HAP-1 (cell line): ENCODE data around the gene MGAT4A.
"Not testable (repeated sequence)": the region's sequence is repeated elsewhere in the genome, so short reads cannot be mapped to it uniquely, and the experiment has no call there.

ENCODE experiments used
- DNase-seq, 2 experiments: peaks; one replicate each; pipeline ENCODE4 v3.0.0-alpha.2; 2016 to 2020; ENCODE audit warnings: low spot score in 2 of 2
- H3K27me3 ChIP-seq: fragments of 250-450 bp; sonication (Bioruptor Pico); 2 replicates; pipeline ENCODE4 v1.5.1; 2020; ENCODE audit warnings: low read depth, mild to moderate bottlenecking, moderate library complexity
- H3K36me3 ChIP-seq: fragments of 250-450 bp; sonication (Bioruptor Pico); replicated peaks from 2 replicates; pipeline ENCODE4 v1.5.1; 2020; ENCODE audit warnings: mild to moderate bottlenecking
- H3K4me1 ChIP-seq: fragments of 250-450 bp; sonication (Bioruptor Pico); 2 replicates; pipeline ENCODE4 v1.5.1; 2020; ENCODE audit warnings: mild to moderate bottlenecking
- H3K4me3 ChIP-seq: fragments of 250-450 bp; sonication (Bioruptor Pico); 2 replicates; pipeline ENCODE4 v1.5.1; 2020; ENCODE audit warnings: mild to moderate bottlenecking, moderate library complexity
- H3K9me3 ChIP-seq: fragments of 250-450 bp; sonication (Bioruptor Pico); 2 replicates; pipeline ENCODE4 v1.5.1; 2020; ENCODE audit warnings: mild to moderate bottlenecking, moderate library complexity
- in situ Hi-C: fragments of 300-500 bp; cut with MboI; formaldehyde crosslinking; loops from 3 replicates; pipeline ENCODE4 v1.14.3; 2020; ENCODE audit warnings: low sequenced_read_pairs, inconsistent platforms, mixed read lengths

MGAT4A gene

DNA sequence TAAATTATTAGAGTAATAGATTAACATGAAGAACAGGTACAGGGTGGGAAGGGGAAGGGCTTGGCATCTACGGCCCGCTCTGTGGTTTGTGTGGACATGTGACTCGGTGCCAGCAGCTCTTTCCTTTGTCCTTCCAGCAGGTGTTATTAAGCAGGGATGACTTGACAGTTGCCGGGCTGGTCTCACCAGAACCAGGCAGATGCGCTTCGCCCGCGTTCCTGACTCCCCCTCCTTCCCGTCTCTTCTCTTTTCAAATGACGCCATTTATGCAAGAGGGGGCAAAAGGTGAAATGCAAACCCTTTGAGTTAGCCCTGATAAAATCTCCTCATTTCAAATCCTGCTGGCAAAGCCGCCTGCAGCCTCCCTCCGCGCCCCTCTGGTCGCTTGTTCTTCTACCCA, 38.9 kb upstream of the MGAT4A start:
- no peak for DNase-seq
- no peaks in the 10 kb centered on the region for H3K36me3 ChIP-seq
- in situ Hi-C loops: no loop called here
- H3K27me3 ChIP-seq: no peaks in the 10 kb centered on the region
- H3K9me3 ChIP-seq: no peaks in the 10 kb centered on the region
- H3K4me3 ChIP-seq: no peak overlapping the region
- H3K4me1 ChIP-seq: no peaks in the 10 kb centered on the region

- no peaks in the 10 kb centered on the region for H3K9me3 ChIP-seq
- no peaks in the 10 kb centered on the region for H3K36me3 ChIP-seq
- no peaks in the 10 kb centered on the region for H3K4me1 ChIP-seq
- H3K27me3 ChIP-seq: no peaks in the 10 kb centered on the region
- no peak for DNase-seq
- H3K4me3 ChIP-seq: no peak overlapping the region
- in situ Hi-C loops: no loop called here
These were observed 38.2 kb upstream of the MGAT4A start for GRCh38 chr2:98769114-98769476.

DNA sequence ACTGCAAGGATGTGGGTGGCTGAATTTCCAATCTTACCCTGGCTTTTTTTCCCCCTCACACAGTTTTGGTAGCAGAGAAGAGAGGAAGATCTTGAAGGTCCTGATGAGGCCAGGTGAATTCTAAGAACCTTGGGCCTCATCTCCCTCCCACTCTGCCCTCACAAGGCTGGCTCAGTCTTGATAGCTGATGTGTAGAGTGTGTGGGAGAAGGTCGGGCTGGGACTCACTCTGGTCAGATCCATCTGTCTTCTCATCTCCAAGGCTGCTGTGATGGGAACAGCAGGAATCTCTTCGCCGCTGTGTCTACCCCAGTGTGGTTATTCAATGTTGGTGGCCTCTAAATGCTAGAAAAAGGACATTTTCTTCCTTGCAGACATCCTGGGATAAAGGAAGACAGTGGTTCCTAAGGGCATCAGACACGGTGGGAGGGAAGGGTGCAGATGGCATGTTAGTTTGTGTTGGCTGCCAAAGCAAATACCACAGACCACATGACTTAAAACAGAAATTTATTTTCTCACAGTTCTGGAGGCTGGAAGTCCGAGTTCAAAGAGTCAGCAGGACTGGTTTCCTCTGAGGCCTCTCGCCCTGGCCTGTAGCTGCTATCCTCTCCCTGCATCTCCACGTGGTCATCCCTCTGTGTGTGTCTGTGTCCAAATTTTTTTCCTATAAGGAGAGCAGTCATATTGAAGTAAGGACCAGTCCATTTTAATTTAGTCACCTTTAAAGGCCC, 37.6 kb upstream of the MGAT4A start:
- H3K36me3 ChIP-seq: no peaks in the 10 kb centered on the region
- no peaks in the 10 kb centered on the region for H3K27me3 ChIP-seq
- no peaks in the 10 kb centered on the region for H3K9me3 ChIP-seq
- H3K4me1 ChIP-seq: no peaks in the 10 kb centered on the region
- H3K4me3 ChIP-seq: no peak overlapping the region
- DNase-seq: no peak
- in situ Hi-C loops: no loop called here

- no peaks in the 10 kb centered on the region for H3K4me1 ChIP-seq
These were observed 33.6 kb upstream of the MGAT4A start for GRCh38 chr2:98764499-98764898.

GRCh38 chr2:98763209-98763951, 32.4 kb upstream of the MGAT4A start:
- in situ Hi-C loops: no loop called here
- no peaks in the 10 kb centered on the region for H3K36me3 ChIP-seq

More at GRCh38 chr2:98764499-98764898, 33.6 kb upstream of the MGAT4A start:
- DNase-seq: no peak
- in situ Hi-C loops: no loop called here
- H3K27me3 ChIP-seq: no peaks in the 10 kb centered on the region
- H3K4me3 ChIP-seq: no peak overlapping the region
- H3K9me3 ChIP-seq: no peaks in the 10 kb centered on the region
- H3K36me3 ChIP-seq: no peaks in the 10 kb centered on the region

GRCh38 chr2:98761909-98762308, 31.0 kb upstream of the MGAT4A start:
- no peak overlapping the region for H3K4me3 ChIP-seq
- DNase-seq: no peak
- H3K27me3 ChIP-seq: no peaks in the 10 kb centered on the region
- H3K36me3 ChIP-seq: no peaks in the 10 kb centered on the region
- no peaks in the 10 kb centered on the region for H3K4me1 ChIP-seq
- in situ Hi-C loops: no loop called here
- no peaks in the 10 kb centered on the region for H3K9me3 ChIP-seq

More at GRCh38 chr2:98763209-98763951, 32.4 kb upstream of the MGAT4A start:
- DNase-seq: no peak
- Histone ChIP-seq H3K4me3 (no peak overlapping the region), H3K4me1 (no peaks in the 10 kb centered on the region), H3K27me3 (no peaks in the 10 kb centered on the region), H3K9me3 (no peaks in the 10 kb centered on the region)

- no peak overlapping the region for H3K4me3 ChIP-seq
- H3K27me3 ChIP-seq: no peaks in the 10 kb centered on the region
- in situ Hi-C loops: no loop called here
- H3K4me1 ChIP-seq: no peaks in the 10 kb centered on the region
- no peak for DNase-seq
- no peaks in the 10 kb centered on the region for H3K36me3 ChIP-seq
- H3K9me3 ChIP-seq: no peaks in the 10 kb centered on the region
These were observed 30.4 kb upstream of the MGAT4A start for GRCh38 chr2:98761267-98761781.

GRCh38 chr2:98759827-98760625, 29.1 kb upstream of the MGAT4A start:
- H3K9me3 ChIP-seq: no peaks in the 10 kb centered on the region
- H3K4me3 ChIP-seq: no peak overlapping the region
- DNase-seq: no peak
- no peaks in the 10 kb centered on the region for H3K4me1 ChIP-seq
- no peaks in the 10 kb centered on the region for H3K36me3 ChIP-seq
- in situ Hi-C loops: no loop called here
- H3K27me3 ChIP-seq: no peaks in the 10 kb centered on the region

DNA sequence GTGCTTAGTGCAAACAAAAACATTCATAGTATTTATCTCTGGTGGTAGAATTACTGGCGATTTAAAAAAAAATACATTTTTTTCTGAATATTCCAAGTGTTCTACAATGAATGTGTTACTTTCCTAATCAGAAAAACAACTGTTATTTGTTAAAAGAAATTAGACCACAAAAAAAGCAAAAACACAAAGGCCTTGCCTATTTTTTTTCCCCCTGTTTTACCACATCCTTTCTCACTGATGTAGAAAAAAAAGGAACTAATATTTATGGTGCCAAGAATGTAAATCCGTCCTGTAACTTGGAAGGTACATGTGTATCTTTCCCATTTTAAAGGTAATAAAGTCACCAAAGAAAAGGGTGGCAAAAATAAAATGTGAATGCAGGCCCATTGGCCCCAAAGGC, 28.4 kb upstream of the MGAT4A start:
- no peaks in the 10 kb centered on the region for H3K36me3 ChIP-seq
- H3K4me3 ChIP-seq: no peak overlapping the region
- no peaks in the 10 kb centered on the region for H3K27me3 ChIP-seq
- no peaks in the 10 kb centered on the region for H3K9me3 ChIP-seq
- H3K4me1 ChIP-seq: no peaks in the 10 kb centered on the region
- in situ Hi-C loops: no loop called here
- no peak for DNase-seq

GRCh38 chr2:98757904-98758421, 27.0 kb upstream of the MGAT4A start:
- Histone ChIP-seq H3K4me3 (no peak overlapping the region), H3K36me3 (no peaks in the 10 kb centered on the region), H3K4me1 (no peaks in the 10 kb centered on the region), H3K9me3 (no peaks in the 10 kb centered on the region), H3K27me3 (no peaks in the 10 kb centered on the region)
- in situ Hi-C loops: no loop called here
- no peak for DNase-seq

GRCh38 chr2:98753801-98754200, 22.9 kb upstream of the MGAT4A start:
- in situ Hi-C loops: no loop called here
- H3K27me3 ChIP-seq: no peaks in the 10 kb centered on the region
- no peaks in the 10 kb centered on the region for H3K4me1 ChIP-seq
- H3K36me3 ChIP-seq: no peaks in the 10 kb centered on the region
- H3K4me3 ChIP-seq: no peak overlapping the region
- DNase-seq: no peak
- no peaks in the 10 kb centered on the region for H3K9me3 ChIP-seq

DNA sequence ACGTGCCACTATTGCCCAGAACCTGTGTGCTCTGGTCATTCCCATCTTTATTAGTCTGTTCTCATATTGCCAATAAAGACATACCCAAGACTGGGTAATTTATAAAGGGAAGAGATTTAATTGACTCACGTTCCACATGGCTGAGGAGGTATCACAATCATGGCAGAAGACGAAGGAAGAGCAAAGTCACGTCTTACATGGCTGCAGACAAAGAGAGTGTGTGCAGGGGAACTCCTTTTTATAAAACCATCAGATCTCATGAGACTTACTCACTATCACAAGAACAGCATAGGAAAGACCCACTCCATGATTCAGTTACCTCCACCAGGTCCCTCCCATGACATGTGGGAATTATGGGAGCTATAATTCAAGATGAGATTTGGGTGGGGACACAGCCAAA, 21.8 kb upstream of the MGAT4A start:
- H3K4me1 ChIP-seq, H3K27me3 ChIP-seq, H3K36me3 ChIP-seq, in situ Hi-C loops, DNase-seq, H3K4me3 ChIP-seq, H3K9me3 ChIP-seq: not testable (repeated sequence)

GRCh38 chr2:98751748-98752147, 20.8 kb upstream of the MGAT4A start:
- Histone ChIP-seq H3K36me3 (no peaks in the 10 kb centered on the region), H3K4me3 (no peak overlapping the region), H3K27me3 (no peaks in the 10 kb centered on the region), H3K9me3 (no peaks in the 10 kb centered on the region), H3K4me1 (no peaks in the 10 kb centered on the region)
- no peak for DNase-seq
- in situ Hi-C loops: no loop called here
